GM06990 (cell line): ENCODE measurements around the gene FAR2.

Experiments used
- DNase-seq: peaks from one replicate; pipeline ENCODE4 v3.0.0-alpha.2; 2011; ENCODE audit not compliant: insufficient read length; ENCODE audit errors: extremely low read depth
- H3K27me3 ChIP-seq: replicated peaks from 2 replicates; pipeline ENCODE4 v1.6.0; 2011; ENCODE audit warnings: low read length; ENCODE audit not compliant: control insufficient read depth, insufficient read depth
- H3K36me3 ChIP-seq: 2 replicates; pipeline ENCODE4 v1.5.1; 2011; ENCODE audit warnings: low read length; ENCODE audit not compliant: control insufficient read depth, insufficient read depth
- H3K4me3 ChIP-seq: replicated peaks from 2 replicates; pipeline ENCODE4 v1.5.1; 2011; ENCODE audit warnings: low read depth, mild to moderate bottlenecking, control low read depth, low read length
- TF ChIP-seq, protein P1 (sequence below): IDR thresholded peaks from 2 replicates; pipeline ENCODE4 v1.5.1; 2011; ENCODE audit warnings: low read length, control low read depth, mild to moderate bottlenecking, inconsistent platforms; ENCODE audit not compliant: insufficient read depth, poor library complexity, severe bottlenecking

Gene FAR2

GRCh38 chr12:29158115-29158763 is 9.2 kb downstream of the FAR2 start:
- TF ChIP-seq, protein P1, sequence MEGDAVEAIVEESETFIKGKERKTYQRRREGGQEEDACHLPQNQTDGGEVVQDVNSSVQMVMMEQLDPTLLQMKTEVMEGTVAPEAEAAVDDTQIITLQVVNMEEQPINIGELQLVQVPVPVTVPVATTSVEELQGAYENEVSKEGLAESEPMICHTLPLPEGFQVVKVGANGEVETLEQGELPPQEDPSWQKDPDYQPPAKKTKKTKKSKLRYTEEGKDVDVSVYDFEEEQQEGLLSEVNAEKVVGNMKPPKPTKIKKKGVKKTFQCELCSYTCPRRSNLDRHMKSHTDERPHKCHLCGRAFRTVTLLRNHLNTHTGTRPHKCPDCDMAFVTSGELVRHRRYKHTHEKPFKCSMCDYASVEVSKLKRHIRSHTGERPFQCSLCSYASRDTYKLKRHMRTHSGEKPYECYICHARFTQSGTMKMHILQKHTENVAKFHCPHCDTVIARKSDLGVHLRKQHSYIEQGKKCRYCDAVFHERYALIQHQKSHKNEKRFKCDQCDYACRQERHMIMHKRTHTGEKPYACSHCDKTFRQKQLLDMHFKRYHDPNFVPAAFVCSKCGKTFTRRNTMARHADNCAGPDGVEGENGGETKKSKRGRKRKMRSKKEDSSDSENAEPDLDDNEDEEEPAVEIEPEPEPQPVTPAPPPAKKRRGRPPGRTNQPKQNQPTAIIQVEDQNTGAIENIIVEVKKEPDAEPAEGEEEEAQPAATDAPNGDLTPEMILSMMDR: no peak
- no peak for DNase-seq
- H3K36me3 ChIP-seq: no peaks in the 10 kb centered on the region
- no peaks in the 10 kb centered on the region for H3K27me3 ChIP-seq
- H3K4me3 ChIP-seq: no peak overlapping the region

DNA sequence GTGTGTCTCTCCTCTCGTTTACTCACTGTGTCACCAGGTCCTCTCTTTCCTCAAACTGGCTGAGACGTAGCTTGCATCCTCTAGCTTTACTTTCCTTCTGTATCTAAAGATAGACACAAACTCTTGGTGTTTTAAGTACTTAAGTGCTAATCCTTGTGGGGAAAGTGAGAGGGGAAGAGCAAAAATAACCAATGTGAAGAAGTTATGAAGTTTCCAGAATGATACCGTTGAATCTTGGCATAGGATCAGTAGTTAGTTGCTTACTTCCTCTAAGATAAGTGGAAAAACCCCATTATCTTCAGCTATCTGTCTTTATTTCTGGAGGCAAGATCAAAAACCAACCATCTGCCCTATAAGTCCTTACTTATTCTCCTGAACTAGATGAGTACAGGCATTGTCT is 10.6 kb downstream of the FAR2 start:
- no peaks in the 10 kb centered on the region for H3K36me3 ChIP-seq
- no peak for DNase-seq
- no peak overlapping the region for H3K4me3 ChIP-seq
- TF ChIP-seq, protein P1: no peak
- no peaks in the 10 kb centered on the region for H3K27me3 ChIP-seq

- DNase-seq: no peak
- no peaks in the 10 kb centered on the region for H3K36me3 ChIP-seq
- H3K27me3 ChIP-seq: no peaks in the 10 kb centered on the region
- TF ChIP-seq, protein P1: no peak
- H3K4me3 ChIP-seq: no peak overlapping the region
These were observed 11.2 kb downstream of the FAR2 start for GRCh38 chr12:29160230-29160629.

GRCh38 chr12:29163146-29163545 is 14.1 kb downstream of the FAR2 start:
- TF ChIP-seq, protein P1: no peak
- H3K4me3 ChIP-seq: no peak overlapping the region
- no peaks in the 10 kb centered on the region for H3K27me3 ChIP-seq
- DNase-seq: no peak
- H3K36me3 ChIP-seq: no peaks in the 10 kb centered on the region

DNA sequence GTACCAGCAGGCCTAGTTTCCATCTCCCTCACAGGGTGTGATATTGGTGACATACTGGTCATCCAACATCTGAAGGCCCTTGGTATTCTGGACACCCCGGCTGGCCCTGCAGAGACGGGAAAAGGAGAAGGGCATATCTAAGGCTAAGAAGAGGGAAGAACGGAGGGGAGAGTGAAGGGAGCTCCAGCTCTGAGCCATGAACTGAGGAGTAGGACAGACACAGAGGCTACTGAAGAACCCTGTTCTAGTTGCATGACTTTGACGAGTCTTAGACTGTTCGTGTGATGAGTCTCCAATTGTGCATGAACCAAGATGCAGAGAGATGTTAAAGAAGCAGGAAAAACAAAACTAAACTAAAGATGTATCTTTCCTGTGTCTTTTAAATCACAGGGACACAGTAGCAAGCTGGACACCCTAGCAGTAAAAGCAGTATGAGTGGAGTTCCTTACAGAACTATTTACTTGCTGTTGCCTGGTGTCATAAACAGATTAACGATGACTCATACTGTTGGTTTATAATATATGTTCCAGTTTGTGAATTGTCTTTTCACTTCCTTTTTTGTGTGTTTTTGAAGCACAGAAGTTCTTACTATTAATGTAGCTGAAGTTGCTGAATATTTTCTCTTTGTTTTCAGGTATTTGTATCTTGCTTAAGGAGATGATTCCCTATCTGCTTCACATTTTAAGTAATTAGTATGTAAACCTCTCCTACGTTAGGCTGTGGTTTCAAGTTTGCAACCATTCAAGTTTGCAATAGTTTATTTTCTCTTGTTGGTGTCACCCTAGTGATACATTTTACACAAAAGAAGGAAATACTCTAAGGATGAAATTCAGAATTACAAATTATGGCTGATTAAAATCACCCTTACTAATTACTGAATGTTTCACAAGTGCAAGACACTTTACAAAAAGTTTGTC is 15.7 kb downstream of the FAR2 start:
- H3K36me3 ChIP-seq: no peaks in the 10 kb centered on the region
- no peak overlapping the region for H3K4me3 ChIP-seq
- no peaks in the 10 kb centered on the region for H3K27me3 ChIP-seq
- peak; percentile 22 for DNase-seq
- TF ChIP-seq, protein P1: no peak
